Measurements from ENCODE around the gene SLX9.

The SLX9 gene

DNA sequence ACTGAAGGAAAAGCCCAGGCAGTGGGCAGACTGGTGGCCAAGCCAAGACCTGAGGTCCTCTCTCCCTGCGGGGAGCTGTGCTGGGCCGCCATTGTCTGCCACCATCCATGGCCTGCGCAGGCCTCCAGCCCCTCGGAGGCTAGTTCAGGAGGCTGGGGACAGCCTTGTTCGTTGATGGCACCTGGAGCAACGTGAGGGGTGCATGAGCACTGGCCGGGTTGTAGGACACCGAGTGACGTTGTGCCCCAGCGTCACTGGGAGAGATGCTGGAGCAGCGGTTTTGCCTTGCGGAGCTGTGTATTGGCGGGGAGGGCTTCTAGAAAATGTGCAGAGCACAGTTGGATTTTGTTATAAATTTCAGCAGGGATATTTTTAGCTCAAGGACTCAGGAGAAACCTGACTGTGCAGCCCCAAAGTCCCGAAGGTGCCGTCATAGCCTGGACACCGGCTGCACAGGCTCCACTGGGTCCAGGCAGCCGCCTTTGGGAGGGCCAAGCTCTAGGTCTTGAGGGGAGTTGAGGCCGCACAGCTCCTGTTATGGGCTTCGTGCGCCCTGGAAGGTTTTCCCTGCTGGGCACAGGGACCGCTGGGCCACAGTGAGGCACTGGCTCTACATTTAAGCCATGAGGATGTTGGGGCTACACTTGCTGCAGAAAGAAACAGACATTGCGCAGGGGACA is 86.4 kb downstream of the SLX9 start:
- Histone ChIP-seq H2AFZ (ENCODE audit: low read length) (no peak overlapping the region), H3K27ac (ENCODE audit: low read depth, low read length, poor library complexity, severe bottlenecking) (no peak overlapping the region), H4K20me1 (ENCODE audit: insufficient read depth, low read length) (no peaks in the 10 kb centered on the region), H3K4me2 (ENCODE audit: low read length) (no peak overlapping the region), H3K79me2 (ENCODE audit: insufficient read depth, low read length) (no peaks in the 10 kb centered on the region), H3K4me1 (ENCODE audit: insufficient read depth, low read length, severe bottlenecking) (no peaks in the 10 kb centered on the region), H3K27me3 (ENCODE audit: insufficient read depth, low read length) (no peaks in the 10 kb centered on the region; the same call in 1 of the 2 replicates), H3K4me3 (ENCODE audit: low read depth, low read length, poor library complexity, severe bottlenecking) (no peak overlapping the region), H3K9me2 (ENCODE audit: low read depth, low read length) (no peaks in the 10 kb centered on the region), H3K9me3 (ENCODE audit: low read length) (no peaks in the 10 kb centered on the region; the same call in 1 of the 2 replicates), H3K9ac (ENCODE audit: low read length) (no peak overlapping the region), H3K36me3 (ENCODE audit: insufficient read depth, low read length) (no peaks in the 10 kb centered on the region), H3F3A (ENCODE audit: insufficient read depth, low read length) (no peaks in the 10 kb centered on the region)
- no peak for TF ChIP-seq EZH2 (IDR thresholded peaks at IDR 0.05; ENCODE audit: borderline replicate concordance, low read length)
- TF ChIP-seq, protein P1, sequence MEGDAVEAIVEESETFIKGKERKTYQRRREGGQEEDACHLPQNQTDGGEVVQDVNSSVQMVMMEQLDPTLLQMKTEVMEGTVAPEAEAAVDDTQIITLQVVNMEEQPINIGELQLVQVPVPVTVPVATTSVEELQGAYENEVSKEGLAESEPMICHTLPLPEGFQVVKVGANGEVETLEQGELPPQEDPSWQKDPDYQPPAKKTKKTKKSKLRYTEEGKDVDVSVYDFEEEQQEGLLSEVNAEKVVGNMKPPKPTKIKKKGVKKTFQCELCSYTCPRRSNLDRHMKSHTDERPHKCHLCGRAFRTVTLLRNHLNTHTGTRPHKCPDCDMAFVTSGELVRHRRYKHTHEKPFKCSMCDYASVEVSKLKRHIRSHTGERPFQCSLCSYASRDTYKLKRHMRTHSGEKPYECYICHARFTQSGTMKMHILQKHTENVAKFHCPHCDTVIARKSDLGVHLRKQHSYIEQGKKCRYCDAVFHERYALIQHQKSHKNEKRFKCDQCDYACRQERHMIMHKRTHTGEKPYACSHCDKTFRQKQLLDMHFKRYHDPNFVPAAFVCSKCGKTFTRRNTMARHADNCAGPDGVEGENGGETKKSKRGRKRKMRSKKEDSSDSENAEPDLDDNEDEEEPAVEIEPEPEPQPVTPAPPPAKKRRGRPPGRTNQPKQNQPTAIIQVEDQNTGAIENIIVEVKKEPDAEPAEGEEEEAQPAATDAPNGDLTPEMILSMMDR (IDR thresholded peaks at IDR 0.05; ENCODE audit: low read length): no peak
